ENCODE data around the gene KRT32. TPM values are rescaled to one million over a fixed set of nuclear protein-coding genes. Genes with fewer than 3 reads are reported as not detected.

Gene KRT32
- total RNA-seq, 1 donor from 2014 or later = not detected

- Histone ChIP-seq H3K9me3 (no peaks in the 10 kb centered on the region), H3K27me3 (no peaks in the 10 kb centered on the region), H3K27ac (peak overlapping the region; percentile 59), H3K4me3 (no peak overlapping the region), H3K4me1 (peaks cover 62% of the 10 kb centered on the region), H3K36me3 (no peaks in the 10 kb centered on the region)
- no peak for DNase-seq (ENCODE audit: extremely low spot score in 2 of 2)
- intact Hi-C loops (cut with DNase I) = no loop called here
- TF ChIP-seq POLR2A (IDR thresholded peaks at IDR 0.05) = no peak
- TF ChIP-seq, protein P1, sequence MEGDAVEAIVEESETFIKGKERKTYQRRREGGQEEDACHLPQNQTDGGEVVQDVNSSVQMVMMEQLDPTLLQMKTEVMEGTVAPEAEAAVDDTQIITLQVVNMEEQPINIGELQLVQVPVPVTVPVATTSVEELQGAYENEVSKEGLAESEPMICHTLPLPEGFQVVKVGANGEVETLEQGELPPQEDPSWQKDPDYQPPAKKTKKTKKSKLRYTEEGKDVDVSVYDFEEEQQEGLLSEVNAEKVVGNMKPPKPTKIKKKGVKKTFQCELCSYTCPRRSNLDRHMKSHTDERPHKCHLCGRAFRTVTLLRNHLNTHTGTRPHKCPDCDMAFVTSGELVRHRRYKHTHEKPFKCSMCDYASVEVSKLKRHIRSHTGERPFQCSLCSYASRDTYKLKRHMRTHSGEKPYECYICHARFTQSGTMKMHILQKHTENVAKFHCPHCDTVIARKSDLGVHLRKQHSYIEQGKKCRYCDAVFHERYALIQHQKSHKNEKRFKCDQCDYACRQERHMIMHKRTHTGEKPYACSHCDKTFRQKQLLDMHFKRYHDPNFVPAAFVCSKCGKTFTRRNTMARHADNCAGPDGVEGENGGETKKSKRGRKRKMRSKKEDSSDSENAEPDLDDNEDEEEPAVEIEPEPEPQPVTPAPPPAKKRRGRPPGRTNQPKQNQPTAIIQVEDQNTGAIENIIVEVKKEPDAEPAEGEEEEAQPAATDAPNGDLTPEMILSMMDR (IDR thresholded peaks at IDR 0.05) = no peak
- no peak for TF ChIP-seq POLR2AphosphoS5 (IDR thresholded peaks at IDR 0.05; ENCODE audit: insufficient read depth in 1 of 2, low read depth in 1 of 2)
These were observed 24.3 kb upstream of the KRT32 start for GRCh38 chr17:41491476-41491875.

DNA sequence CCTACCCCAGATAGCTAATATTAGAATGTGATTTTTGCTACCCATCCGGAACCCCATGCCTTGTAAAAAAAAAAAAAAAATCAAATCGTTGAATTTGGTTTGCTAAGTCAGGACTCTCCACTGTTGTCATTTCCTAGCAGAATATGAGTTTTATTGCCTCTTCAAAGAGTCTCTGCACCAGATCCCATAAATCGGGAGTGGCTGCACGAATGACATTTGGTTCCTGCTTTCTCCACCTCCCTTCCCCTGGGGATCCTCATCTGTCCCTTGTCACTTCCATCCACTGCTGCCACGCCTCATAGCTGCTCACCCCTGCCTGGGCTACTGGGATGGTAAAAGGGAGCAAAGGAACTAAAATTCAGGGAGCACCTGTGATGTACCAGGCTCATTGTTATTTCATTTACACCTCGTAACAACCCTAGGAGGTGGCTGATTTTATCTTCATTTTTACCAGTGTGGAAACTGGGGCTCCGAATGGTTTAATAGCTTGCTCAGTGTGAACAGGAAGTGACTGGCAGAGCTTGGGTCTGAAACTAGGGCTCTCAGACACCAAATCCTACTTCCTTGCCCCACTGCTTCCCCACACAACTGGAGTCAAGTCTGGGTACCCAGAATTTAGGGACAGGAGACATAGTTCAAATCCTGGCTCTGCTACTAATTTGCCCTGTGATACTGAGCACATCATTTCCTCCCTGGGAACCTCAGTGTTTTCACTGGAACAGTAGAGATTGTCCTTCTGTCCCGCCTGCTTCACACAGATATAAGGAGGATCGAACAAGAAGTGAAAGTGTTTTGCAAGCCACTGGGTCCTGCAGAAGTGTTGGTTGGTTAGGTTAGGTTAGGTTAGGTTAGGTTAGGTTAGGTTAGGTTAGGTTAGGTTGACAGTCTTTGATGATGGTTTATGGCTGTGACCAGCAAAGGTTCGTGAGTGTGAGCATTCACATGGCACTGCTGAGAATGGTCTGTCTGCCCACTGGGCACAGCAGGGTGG lies 23.1 kb upstream of the KRT32 start:
- DNase-seq (ENCODE audit: extremely low spot score in 2 of 2) = no peak
- H3K9me3 ChIP-seq = no peaks in the 10 kb centered on the region
- no peak overlapping the region for H3K4me3 ChIP-seq
- TF ChIP-seq POLR2A (IDR thresholded peaks at IDR 0.05) (no peak), POLR2AphosphoS5 (IDR thresholded peaks at IDR 0.05; ENCODE audit: insufficient read depth in 1 of 2, low read depth in 1 of 2) (no peak)
- TF ChIP-seq, protein P1 (IDR thresholded peaks at IDR 0.05) = no peak
- H3K27me3 ChIP-seq = no peaks in the 10 kb centered on the region
- H3K4me1 ChIP-seq = peaks cover 55% of the 10 kb centered on the region
- no peaks in the 10 kb centered on the region for H3K36me3 ChIP-seq
- intact Hi-C loops (cut with DNase I) = no loop called here
- peak overlapping the region; percentile 23 for H3K27ac ChIP-seq

- intact Hi-C loops (cut with DNase I) = no loop called here
- no peaks in the 10 kb centered on the region for H3K9me3 ChIP-seq
- no peak for DNase-seq (ENCODE audit: extremely low spot score in 2 of 2)
- H3K36me3 ChIP-seq = no peaks in the 10 kb centered on the region
- H3K27ac ChIP-seq = peak within 1 kb of the TSS; percentile 23
- no peak within 1 kb of the TSS for H3K4me3 ChIP-seq
- H3K27me3 ChIP-seq = no peaks in the 10 kb centered on the region
- TF ChIP-seq POLR2AphosphoS5 (IDR thresholded peaks at IDR 0.05; ENCODE audit: insufficient read depth in 1 of 2, low read depth in 1 of 2) (no peak), POLR2A (IDR thresholded peaks at IDR 0.05) (no peak)
- TF ChIP-seq, protein P1 (IDR thresholded peaks at IDR 0.05) = no peak
- peaks cover 48% of the 10 kb centered on the region for H3K4me1 ChIP-seq
These were observed 22.3 kb upstream of the KRT32 start, which contains the start of gene KRT36 for GRCh38 chr17:41489531-41489930. TSS of gene KRT36 (minus strand) at chr17:41489910. CDS start at chr17:41489864, 46 bp downstream.

DNA sequence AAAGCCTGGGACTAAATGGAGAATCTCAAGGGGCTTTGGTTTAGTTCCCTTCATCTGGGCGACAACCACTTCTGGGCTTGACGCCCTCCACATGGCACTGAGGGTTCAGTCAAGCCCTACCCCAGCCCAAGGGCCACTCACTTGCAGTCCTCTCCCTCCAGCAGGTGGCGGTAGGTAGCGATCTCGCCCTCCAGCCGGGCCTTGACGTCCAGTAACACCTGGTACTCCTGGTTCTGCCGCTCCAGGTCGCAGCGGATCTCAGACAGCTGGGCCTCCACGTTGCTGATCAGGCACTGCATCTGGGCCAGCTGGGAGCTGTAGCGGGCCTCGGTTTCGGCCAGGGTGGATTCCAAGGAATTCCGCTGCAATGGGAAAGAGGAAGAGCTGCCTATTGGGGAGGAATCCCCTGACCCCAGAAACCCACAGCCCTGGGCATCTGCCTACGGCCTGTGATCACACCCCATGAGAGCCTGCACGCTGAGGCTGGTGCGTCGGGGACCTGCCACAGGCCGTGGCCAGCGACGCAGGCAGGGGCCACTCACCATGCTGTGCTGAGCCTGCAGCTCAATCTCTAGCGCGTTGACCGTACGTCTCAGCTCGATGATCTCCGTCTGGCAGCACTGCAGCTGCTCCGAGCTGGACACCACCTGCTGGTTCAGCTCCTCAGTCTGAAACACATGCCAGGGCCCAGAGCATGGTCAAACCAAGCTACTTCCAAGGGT lies 19.8 kb upstream of the KRT32 start:
- no peak for DNase-seq (ENCODE audit: extremely low spot score in 2 of 2)
- H3K4me3 ChIP-seq = no peak overlapping the region
- intact Hi-C loops (cut with DNase I) = no loop called here
- no peak for TF ChIP-seq POLR2AphosphoS5 (IDR thresholded peaks at IDR 0.05; ENCODE audit: insufficient read depth in 1 of 2, low read depth in 1 of 2)
- TF ChIP-seq, protein P1 (IDR thresholded peaks at IDR 0.05) = no peak
- no peak overlapping the region for H3K27ac ChIP-seq
- no peaks in the 10 kb centered on the region for H3K9me3 ChIP-seq
- H3K4me1 ChIP-seq = peaks cover 23% of the 10 kb centered on the region
- no peaks in the 10 kb centered on the region for H3K36me3 ChIP-seq
- no peaks in the 10 kb centered on the region for H3K27me3 ChIP-seq

Measured in vagina (tissue), 2 donors.